Measurements from ENCODE around the gene BLACAT1. TPM values are rescaled to one million over a fixed set of nuclear protein-coding genes. Genes with fewer than 3 reads are reported as not detected.

The BLACAT1 gene
- total RNA-seq, 2 donors from 2014 or later, result 0.24 to 0.26 TPM

DNA sequence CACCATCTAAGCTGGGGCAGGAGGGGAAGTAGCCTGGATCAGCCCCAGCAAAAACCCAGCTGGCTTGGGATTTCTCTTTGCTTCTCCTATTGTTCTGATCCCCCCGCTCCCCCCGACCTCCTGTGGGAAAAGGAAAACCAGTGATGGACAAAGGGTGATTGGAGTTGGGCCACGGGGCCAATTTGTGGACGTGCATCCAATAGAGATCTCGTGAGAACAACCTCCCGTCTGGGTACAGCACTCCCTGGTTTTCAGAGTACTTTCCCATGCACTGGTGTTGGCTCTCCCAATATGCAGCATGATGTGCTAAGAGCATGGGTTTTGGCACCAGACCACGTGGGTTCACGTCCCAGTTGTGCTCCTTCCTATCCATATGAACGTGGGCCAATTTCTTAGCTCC lies 9.0 kb downstream of the BLACAT1 start:
- H3K36me3 ChIP-seq, result no peaks in the 10 kb centered on the region
- H3K27ac ChIP-seq, result no peak overlapping the region
- H3K4me3 ChIP-seq, result no peak overlapping the region
- DNase-seq (ENCODE audit: low spot score), result no peak
- no peaks in the 10 kb centered on the region for H3K9me3 ChIP-seq
- peaks cover 0 to 46% of the 10 kb centered on the region in 2 donors for H3K4me1 ChIP-seq
- H3K27me3 ChIP-seq, result no peaks in the 10 kb centered on the region
- TF ChIP-seq, protein P1, sequence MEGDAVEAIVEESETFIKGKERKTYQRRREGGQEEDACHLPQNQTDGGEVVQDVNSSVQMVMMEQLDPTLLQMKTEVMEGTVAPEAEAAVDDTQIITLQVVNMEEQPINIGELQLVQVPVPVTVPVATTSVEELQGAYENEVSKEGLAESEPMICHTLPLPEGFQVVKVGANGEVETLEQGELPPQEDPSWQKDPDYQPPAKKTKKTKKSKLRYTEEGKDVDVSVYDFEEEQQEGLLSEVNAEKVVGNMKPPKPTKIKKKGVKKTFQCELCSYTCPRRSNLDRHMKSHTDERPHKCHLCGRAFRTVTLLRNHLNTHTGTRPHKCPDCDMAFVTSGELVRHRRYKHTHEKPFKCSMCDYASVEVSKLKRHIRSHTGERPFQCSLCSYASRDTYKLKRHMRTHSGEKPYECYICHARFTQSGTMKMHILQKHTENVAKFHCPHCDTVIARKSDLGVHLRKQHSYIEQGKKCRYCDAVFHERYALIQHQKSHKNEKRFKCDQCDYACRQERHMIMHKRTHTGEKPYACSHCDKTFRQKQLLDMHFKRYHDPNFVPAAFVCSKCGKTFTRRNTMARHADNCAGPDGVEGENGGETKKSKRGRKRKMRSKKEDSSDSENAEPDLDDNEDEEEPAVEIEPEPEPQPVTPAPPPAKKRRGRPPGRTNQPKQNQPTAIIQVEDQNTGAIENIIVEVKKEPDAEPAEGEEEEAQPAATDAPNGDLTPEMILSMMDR (IDR thresholded peaks at IDR 0.05), result no peak

DNA sequence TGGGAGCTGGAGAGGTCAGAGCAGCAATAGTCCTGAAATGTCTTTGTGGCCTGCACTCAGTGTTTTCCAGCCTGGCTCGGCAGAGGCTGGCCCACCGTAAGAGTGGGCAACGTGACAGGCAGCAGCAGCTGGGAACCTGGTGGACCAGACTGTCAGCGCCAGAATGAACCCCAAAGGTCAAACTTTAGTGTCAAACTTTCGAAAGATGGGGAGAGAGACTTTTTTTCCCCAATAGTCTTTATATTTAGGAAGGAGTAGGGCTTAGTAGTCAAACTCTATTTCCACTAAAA lies 10.3 kb downstream of the BLACAT1 start:
- Histone ChIP-seq H3K4me3 (no peak overlapping the region), H3K4me1 (peaks cover 0 to 59% of the 10 kb centered on the region in 2 donors), H3K9me3 (no peaks in the 10 kb centered on the region), H3K27me3 (no peaks in the 10 kb centered on the region), H3K36me3 (no peaks in the 10 kb centered on the region), H3K27ac (peak overlapping the region; percentile 12 to 16)
- TF ChIP-seq, protein P1 (IDR thresholded peaks at IDR 0.05), result no peak
- DNase-seq (ENCODE audit: low spot score), result no peak

DNA sequence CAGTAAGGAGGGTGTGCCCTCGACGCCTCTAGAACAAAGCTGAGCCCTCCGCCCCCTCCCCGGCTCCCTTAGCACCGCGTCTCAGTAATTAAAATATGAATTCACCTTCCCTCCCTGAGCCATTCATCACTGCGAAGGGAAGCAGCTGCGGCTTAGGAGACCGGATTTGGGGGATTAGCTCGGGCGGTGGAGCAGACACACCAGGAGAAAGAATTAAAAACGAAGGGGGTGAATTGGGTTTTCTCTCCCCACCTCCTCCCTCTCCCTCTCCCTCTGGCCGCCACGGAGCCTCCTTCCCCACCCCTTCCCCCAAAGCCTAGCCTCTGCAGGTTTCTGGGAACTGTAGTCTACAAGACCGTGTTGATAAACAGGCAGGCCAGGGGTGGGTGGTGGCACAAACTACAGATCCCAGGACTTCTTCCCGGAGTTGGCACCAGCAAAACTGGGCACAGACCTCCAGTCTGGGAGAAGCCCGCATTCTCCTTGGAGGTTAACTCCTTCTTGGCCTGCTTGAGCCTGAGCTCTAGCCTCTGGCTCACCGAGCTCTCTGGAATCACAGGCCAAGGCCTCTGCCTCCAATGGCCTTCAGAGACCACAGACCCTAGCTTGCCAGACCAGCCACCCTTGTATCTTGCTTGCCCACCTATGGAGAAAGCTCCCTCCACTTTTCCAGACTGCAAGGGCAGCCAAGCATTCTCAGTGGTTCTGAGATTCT lies 10.8 kb downstream of the BLACAT1 start:
- peak overlapping the region; percentile 16 to 42 for H3K27ac ChIP-seq
- no peaks in the 10 kb centered on the region for H3K27me3 ChIP-seq
- TF ChIP-seq, protein P1 (IDR thresholded peaks at IDR 0.05), result no peak
- no peaks in the 10 kb centered on the region for H3K36me3 ChIP-seq
- no peaks in the 10 kb centered on the region for H3K9me3 ChIP-seq
- H3K4me1 ChIP-seq, result peaks cover 0 to 60% of the 10 kb centered on the region in 2 donors
- H3K4me3 ChIP-seq, result peak overlapping the region; percentile 19 to 41
- DNase-seq (ENCODE audit: low spot score), result peak; percentile 72

DNA sequence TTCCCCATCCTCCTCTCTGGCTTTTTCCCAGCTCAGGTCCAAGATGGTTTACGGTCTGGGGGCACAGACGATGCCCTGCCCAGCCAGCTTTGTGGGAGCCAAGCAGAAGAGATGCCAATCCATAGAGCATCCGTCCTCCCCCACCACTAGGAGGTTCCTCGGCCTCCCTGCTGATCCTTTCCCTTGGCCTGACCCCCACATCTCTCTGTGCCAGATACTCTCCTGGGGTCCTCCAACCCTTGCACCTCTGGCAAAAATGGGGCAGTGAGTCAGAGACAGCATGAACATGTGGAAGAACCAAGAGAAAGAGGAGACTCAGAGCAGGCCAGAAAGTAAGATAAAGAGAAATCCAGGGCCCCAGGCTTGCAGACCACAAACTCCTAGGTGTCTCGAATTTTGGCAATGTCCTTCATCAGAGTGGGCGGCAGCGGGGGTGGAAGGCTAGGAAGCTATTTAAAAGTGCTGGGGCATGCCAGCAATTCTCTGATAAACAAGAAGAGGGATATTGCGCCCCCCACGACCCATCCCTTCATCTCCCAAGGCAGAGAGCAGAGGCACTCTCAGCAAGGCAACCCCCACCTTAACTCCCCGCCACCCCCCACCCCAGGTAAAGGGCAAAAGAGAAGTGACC lies 11.4 kb downstream of the BLACAT1 start:
- Histone ChIP-seq H3K36me3 (no peaks in the 10 kb centered on the region), H3K27ac (peak overlapping the region; percentile 16 to 42), H3K4me1 (peaks cover 0 to 61% of the 10 kb centered on the region in 2 donors), H3K9me3 (no peaks in the 10 kb centered on the region), H3K4me3 (peak overlapping the region; percentile 19 to 41), H3K27me3 (no peaks in the 10 kb centered on the region)
- no peak for DNase-seq (ENCODE audit: low spot score)
- TF ChIP-seq, protein P1 (IDR thresholded peaks at IDR 0.05), result no peak

DNA sequence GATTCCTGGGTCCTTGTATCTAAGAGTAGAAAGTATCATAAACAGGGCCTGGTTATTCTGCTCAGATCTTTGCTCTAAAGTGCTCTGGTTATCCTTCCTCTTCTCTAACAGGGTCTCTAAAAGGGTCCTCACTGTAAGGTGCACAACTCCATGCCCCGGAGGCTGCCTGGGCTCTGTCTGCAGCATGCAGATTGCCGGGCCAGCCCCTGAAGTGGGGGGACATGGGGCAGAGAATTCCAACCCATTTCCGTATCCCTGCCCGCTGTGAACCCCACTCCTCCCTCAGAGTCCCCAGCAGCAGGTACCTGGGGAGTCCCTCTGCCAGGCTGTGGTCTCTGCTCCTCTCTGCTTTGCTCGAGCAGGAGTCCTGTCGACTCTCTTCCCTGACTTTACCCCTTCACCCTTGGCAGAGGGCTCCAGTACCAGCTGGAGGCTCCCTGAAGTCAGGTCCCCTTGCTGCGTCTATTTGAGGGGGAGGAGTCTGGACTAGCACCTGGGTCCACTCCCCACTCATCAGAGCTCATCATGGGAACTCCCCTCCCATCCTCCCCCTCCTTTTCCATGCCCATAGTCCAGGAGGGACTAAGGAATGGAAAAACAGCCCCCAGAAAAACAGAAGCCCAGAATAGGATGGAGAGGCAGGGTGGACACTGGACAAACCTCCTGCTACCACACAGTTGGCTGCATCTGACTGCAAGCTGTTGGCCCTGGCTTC lies 12.1 kb downstream of the BLACAT1 start:
- H3K4me1 ChIP-seq, result peaks cover 0 to 67% of the 10 kb centered on the region in 2 donors

More for the DNA sequence above, 12.1 kb downstream of the BLACAT1 start:
- H3K9me3 ChIP-seq, result no peaks in the 10 kb centered on the region
- TF ChIP-seq, protein P1 (IDR thresholded peaks at IDR 0.05), result no peak
- no peaks in the 10 kb centered on the region for H3K27me3 ChIP-seq
- no peaks in the 10 kb centered on the region for H3K36me3 ChIP-seq
- H3K4me3 ChIP-seq, result no peak overlapping the region
- no peak overlapping the region for H3K27ac ChIP-seq
- no peak for DNase-seq (ENCODE audit: low spot score)
